HG03039 (cell line): ENCODE measurements around the gene UBE2QL1.
"Not testable (repeated sequence)": the region's sequence is repeated elsewhere in the genome, so short reads cannot be mapped to it uniquely, and the experiment has no call there.

Experiments used
- ATAC-seq: cut with Tn5 transposase; IDR thresholded peaks from one replicate; pipeline ENCODE4 v1.9.1; 2021; ENCODE audit warnings: mild to moderate bottlenecking, moderate library complexity; ENCODE audit not compliant: unreplicated experiment

UBE2QL1 gene

DNA sequence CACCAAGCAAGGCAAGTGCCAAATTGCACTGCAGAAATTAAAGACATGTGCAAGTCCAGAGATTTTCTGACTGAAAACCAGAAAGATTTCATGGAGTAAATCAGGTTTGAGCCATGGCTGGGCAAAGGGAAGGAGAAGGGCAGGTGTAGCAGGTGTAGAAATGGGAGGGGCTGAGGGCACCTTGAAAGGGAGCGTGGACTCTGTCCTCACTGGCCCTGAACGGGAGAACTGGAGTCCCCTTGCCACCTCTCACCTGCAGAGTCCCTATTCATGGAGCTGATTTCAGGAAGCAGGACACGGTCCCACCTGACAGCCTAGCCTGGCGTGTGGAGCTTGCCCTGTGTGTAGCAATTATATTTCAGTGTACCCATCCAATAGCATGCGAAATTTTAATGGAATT lies 46.3 kb downstream of the UBE2QL1 start:
- ATAC-seq = no peak

DNA sequence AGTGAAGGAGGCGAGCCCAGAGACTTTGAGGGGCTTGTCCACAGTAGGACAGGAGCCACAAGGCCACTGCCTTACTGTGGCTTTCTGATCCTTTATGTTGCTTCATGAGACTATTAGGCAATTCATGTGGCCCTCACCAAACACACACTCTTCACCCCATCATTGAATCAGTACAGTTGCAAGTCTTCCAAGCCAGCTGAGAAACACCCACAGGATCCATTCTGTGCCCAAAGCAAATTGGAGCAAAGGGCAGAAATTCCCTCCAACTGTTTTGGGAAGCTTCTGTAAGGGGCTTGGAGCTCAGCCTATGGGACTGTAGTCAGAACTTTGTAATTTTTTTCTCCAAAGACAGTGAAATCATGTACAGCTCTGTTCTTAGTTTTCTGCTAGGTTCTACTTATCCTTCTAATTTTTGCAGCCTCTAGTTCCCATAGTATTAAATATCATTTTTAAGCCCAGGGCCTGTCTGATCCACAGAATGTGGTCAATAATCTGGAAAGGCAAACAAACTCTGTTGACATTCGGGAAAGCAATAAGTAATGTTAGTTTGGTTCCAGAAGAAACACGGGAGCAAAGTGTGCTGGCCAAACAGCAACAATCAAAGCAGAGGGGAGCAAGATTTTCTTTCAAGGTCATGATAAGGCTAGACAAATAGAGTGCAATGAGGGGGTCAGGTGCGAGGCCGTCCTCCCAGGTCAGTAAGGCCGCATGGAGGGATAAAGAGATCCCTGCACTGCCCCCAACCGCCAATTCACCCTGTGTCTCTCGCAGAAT lies 47.0 kb downstream of the UBE2QL1 start:
- no peak for ATAC-seq

DNA sequence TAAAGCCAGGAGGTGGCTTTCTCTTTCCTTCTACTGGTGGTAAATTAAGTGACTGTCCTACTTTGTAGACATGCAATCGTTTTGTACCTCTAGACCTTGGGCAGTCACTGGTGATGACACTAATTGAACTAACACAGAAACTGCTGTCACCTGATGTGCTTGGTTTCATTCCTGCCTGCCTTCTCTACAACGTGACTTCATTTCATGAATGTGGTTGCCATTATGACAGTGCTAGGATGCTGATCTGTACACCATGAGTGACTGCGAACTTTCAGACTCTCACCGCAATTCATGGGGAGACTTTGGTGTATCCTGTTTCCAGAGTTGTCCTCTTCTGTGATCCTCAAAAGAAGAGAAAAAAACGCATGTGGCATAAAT lies 47.5 kb downstream of the UBE2QL1 start:
- peak; percentile 95 for ATAC-seq

DNA sequence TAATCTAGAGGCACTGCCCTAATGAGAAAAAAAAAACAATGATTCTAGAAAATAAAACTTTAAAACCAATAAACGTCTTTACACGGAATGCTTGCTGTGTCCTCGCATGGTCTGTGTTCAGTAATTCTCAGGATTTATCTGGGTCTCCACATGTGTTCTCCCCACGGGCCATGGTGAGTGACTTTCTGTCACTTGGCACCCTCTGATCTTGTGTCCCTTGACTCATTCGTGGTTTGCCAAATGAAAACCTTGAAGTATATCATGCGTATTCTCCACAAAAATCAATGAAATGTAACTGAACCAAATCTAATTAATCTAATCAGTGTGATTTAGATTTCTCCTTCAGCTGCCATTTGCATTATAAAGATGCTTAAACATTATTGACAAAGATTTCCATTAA lies 48.0 kb downstream of the UBE2QL1 start:
- no peak for ATAC-seq

DNA sequence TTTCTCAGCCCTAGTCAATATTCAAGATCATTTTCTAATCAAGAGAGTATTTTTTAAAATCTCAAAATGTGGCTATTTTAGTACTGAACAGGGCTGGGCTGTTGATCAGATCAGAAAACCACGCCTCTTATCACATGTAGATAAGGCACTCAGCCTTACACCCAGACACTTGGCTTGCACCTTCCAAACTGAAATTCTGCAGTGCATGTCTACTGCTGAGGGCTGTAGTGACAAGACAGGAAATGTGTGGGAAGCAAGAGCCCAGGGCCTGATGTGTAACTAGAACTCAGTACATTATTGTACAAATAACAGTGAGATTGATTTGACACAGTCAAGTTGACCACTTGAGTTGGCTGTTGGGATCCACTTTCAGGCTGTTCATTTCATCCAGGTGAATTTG lies 48.6 kb downstream of the UBE2QL1 start:
- ATAC-seq = no peak

DNA sequence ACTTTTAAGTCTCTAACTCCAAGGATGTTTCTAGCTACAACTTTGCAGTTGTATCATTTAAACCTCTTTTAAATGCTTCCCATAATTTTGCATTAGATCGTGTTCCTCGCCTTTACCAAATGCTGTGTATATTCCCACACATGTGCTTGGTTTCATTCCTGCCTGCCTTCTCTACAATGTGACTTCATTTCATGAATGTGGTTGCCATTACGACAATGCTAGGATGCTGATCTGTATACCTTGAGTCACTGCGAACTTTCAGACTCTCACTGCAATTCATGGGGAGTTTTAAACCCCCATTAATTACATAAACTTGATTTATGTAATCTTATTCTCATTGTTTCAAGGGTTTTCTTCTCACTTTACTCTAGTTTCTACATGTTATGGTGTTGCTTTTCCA lies 50.3 kb downstream of the UBE2QL1 start:
- no peak for ATAC-seq

DNA sequence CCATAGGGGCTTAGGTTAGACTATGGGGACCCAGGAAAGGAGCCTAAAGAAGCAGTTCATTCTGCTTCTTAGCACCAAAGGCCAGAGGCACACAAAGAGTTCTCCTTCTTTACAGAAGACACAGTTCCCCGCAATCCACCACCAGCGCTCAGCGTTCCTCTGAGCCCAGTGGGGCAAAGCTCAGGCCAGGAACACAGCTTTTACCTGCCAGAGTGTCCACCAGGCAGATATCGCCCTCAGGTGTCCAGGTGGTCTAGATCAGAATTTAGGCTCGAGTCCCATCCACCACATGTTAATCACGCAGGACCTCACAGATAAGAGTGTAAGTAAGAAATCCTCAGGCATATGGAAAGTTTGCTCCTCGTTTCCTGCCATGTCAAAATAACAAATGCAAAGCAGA lies 53.0 kb downstream of the UBE2QL1 start:
- ATAC-seq = no peak

DNA sequence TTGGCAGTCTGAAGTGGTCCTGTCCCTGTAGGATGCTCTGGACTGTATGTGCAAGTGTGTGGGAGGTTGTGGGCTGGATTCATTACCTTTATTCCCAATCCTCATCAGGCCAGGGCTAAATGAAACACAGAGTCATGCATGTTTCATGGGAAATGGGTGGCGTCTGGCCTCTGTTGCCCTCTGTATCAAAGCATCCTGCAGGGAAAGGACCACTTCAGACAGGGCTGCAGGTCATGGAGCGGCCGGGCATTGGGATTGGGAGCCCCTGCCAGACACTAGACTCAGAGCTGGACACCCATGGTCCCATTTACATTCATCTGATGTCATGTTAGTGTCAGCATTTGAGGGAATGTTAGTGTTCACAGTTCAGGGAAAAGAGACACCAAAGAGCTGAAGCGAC lies 53.8 kb downstream of the UBE2QL1 start:
- ATAC-seq = no peak

DNA sequence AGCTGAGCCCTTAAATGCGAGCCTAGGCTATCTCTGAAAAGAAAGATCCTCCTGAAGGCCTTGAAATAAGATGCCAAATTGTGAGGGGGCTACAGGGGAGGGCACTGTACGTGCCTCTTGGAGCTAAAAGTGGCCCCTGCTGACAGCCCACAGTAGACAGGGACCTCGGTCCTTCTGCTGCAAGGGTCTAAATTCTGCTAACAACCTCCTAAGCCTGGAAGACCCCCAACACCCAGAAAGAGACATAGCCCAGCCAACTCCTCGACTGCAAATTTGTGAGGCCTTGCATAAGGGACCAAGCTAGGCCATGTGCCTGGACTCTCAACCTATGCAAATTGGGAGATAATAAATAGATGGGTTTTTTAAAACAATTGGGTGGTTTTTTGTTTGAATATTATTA lies 54.7 kb downstream of the UBE2QL1 start:
- no peak for ATAC-seq

DNA sequence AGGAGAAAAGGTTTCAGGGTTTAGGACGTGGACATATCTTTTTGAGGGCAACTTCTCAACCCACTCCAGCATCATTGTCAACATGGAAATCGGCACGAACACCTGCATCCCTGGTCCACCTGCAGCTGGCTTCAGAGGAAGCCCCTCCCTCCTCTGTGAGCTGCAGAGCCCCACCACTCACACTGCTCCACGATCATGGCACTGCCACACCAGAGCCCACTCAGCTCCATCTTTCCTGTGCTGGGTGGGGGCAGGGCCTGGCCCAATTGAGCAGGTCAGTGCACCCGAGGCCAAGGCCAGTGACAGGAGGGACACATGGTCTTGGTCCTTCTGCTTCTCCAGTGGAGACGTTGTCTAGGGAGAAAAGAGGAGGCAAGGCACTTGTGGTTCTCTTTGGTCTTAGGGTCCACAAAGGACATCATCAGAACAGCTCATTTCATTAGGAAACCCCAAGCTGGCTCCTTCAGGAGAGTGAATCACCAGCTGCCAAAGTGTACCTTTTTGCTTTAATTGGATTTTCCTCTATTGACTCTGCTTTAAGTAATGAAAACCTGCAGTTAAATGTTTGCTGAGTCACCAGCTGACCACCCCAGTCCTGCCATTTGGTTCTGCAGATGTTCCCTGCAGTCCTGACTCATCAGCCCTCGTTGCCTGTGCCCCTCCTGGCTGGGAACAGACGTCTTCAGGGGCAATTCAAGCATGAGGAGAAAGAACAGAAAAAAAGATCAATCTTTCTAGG lies 56.2 kb downstream of the UBE2QL1 start:
- no peak for ATAC-seq

DNA sequence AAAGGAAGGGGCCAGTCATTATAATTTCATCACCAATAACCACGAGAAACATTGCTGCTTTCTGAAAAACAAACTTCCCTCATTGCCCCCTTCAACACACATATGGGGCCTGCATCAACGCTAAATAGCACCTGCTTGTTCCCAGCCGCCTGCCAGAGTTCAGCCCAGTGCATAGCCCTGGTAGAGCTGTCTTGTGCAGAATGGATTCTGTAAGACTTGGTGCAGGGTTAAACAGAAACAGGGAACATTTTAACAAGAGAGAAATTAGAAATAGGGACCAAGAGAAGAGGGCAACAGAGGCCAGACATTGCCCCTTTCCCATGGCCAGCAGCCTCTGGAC lies 56.7 kb downstream of the UBE2QL1 start:
- ATAC-seq = no peak

DNA sequence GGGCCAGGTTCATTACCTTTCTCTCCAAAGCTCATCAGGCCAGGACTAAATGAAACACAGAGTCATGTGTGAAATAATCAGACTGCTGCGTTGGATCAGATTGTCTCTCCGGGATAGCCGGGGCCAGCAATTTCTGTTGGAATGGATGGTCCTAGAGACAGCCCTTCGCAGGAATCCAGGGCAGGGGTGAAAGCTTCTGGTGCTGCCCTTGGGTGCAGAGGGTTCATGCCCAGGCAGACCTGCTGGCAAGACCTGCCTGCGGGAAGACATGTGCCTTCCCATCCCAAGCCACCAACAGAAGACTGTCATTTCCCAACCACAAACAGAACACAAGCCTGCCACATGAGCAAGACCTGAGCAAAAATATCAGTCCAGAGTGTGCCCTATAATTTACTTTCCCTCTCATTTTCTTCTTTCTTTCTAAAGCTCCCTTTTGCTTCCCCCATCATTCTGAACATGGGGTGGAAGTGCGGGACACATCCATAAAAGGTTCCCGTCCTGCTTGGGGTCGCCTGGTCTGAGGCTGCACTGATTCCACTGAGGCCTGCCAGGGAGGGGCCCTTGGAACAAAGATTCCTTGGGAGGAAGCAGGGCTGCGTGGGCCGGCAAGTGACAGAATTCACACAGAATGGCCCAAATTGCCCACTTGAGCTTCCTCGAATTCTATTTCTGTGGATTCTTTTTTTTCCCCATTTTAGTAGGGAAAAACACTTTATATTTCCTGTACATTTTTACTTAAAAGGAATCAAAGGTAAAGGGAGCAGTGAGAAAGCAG lies 57.3 kb downstream of the UBE2QL1 start:
- ATAC-seq = no peak

DNA sequence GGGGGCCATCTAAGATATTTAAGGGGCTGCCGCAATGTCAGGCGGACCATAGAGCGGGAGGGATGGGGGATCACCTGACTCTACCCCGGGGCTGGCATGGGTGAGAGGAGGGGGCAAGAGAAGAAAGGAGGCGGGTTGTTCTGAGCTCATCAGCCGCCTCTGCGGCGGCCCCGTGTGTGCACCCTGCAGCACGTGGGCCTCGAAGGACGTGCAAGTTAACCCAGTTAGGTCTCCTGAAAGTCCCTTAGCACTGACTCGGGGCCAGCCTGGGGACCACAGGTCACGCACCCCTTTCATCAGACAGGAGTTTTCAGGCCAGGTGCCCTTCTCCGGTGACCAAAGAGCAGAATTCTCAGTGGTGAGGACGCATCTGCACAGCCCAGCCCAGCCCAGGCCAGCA lies 58.0 kb downstream of the UBE2QL1 start:
- no peak for ATAC-seq

DNA sequence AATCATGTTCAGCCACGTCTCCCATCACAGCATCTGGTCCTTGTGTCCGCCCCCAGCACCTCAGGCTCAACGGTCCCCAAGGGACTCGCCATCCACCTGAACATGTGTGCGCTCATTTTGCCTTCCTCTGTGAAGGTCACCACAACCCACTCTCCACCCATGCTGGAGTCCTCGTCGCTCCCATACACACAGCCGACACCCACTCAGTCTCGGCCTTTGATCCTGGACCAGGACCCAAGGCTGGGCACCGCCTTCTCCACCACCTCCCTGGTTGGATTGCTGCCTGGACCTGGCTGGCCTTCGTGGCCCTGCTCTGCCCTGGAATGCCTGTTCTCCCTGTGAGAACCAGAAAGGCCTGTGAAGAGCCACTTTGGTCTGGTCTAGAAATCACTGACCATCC lies 60.3 kb downstream of the UBE2QL1 start:
- no peak for ATAC-seq

DNA sequence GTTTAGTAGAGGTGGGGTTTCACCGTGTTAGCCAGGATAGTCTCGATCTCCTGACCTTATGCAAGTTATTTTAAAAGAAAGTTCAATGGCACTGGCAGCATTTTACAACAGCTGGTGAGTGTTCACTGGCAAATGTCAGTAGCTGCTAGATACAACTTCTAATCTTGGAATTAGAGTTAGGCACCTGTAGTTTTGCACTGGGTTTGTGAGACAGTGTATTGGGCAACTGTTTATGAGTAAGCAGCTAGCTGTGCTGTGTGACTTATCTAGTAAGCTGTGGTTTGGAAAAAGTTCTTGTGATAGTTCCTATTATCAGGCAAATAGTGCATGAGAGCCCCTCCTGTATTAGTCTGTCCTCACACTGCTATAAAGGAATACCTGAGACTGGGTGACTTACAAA lies 61.5 kb downstream of the UBE2QL1 start:
- ATAC-seq = no peak

DNA sequence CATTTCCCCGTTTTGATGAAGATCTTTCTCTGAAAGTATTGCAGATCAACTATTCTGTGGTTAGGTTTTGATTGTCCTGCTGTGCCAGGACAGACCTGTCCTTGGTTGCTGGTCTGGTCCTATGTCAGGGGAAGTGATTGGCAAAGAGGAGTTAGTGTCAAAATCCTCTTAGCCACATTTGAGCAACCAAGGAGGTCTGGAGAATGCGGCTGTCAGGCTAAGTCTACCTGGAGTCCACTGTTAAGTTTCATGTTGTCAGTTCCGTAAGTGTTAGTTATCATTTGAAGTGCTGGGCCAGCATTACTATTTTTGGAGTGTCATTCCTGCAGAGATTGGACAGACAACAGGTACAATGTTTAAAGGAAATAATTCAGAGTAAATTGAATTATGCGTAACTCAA lies 62.3 kb downstream of the UBE2QL1 start:
- ATAC-seq = no peak

DNA sequence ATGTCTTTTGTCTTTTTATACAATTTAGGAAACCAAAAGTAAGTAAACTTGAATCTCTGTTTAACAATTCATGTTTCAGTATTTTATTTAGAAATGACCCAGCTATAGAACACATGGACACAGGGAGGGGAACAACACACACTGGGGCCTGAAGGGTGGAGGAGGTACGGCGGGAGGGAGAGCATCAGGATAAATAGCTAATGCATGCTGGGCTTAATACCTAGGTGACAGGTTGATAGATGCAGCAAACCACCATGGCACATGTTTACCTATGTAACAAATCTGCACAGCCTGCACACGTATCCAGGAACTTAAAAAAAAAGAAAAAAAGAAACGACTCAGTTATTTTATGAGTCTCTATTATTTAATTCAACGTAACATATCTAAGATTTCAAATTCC lies 67.2 kb downstream of the UBE2QL1 start:
- ATAC-seq = not testable (repeated sequence)

DNA sequence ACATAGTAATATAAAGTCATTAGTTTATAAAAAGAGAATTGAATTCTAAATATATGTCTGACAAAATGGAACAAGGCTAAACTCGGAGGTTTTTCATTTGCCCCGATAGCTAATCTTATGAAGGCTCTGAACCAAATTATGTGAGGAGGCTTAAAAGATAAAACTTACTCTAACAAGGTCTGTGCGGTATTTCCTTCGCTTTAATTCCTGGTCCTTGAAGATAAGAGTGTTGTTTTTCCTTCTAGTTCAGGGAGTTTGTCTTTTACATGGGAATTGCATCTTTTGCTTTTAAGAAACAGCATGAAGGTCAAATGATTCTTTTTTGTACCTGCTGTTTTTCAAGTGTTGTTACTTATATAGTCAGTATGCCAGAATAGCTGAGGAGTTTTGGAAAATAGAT lies 68.2 kb downstream of the UBE2QL1 start:
- ATAC-seq = no peak

DNA sequence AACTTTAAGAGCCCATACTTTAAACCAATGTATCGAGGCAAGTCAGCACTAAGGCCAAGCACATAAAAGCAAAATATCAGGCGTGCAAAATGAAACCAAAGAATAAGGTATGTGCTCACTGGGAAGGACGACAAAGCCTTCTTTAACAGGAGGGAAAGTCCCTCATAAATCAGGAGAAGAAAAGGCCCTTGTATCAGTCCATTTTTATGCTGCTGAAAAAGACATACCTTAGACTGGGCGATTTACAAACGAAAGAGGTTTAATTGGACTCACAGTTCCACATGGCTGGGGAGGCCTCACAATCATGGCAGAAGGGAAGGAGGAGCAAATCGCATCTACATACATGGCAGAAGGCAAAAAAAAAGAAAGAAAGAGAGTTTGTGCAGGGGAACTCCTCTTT lies 68.9 kb downstream of the UBE2QL1 start:
- ATAC-seq = no peak

DNA sequence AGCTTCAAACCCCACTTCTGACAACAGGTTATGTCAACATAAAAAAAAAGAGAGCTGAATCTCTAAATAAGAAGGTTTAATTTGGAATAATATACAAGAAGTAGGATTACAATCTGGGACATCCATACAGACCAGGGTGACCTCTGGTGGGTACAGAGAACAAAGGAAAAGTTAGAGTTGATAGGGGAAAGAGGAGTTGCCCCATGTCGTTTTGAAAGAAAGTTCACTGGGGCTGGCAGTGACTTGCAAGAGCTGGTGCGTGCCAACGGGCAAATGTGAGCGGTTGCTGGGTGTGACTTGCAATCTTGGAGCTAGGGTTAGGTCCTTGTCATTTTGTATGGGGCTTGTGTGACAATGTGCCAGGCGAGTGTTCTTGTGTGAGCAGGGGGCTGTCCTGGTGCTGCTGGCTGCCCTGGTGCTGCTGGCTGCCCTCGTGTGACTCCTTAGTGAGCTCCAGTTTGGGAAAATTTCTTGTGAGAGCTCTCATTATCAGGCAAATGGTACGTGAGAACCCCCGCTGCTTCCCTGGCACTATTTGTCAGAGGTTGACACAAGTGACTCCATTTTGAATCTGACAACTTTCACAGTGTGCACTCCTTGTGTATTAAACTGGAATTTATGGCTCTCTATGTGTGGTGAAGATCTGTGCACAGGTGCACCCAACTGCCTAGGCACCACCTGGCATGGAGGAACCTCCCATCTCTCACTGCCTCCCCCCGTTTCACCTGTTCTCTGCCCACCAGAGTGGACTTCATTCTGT lies 69.8 kb downstream of the UBE2QL1 start:
- ATAC-seq = no peak

DNA sequence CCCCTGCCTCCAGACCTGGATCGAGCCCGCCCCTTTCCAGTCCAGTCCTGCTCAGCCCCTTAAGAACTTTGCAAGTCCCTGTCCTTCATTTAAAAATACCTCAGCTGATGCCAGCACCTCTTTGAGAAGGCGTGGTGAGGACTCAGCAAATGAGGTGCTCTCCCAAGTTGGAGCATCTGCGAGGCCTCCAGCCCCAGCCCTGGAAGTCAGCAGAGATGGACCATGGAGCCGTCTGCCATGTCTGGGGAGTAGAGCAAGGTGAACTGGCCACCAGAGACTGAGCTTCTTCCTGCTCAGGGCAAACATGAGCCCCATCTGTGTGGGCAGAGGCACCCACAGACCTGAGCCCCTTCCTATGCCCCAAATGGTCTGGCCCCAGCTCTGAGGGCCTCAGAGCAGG lies 71.5 kb downstream of the UBE2QL1 start:
- ATAC-seq = no peak
